HEK293 (cell line): ENCODE data around the gene PRRG1.
A peak's percentile ranks its signal among the peaks of the same experiment; 100 is the strongest.

ENCODE experiments used
- CTCF ChIA-PET: fragments of 350-600 bp; formaldehyde crosslinking; extraction: SDS; loops from one replicate; lab custom pipeline; 2021; ENCODE audit warnings: antibody characterized with exemption; lab: Yijun Ruan, JAX
- POLR2A ChIA-PET: fragments of 300-600 bp; formaldehyde crosslinking; extraction: SDS; loops from one replicate; lab custom pipeline; 2020; ENCODE audit warnings: antibody characterized with exemption, inconsistent platforms; lab: Yijun Ruan, JAX
- H3K27ac ChIP-seq: fragments of 200-500 bp; sonication (Bioruptor generic); 2 replicates; pipeline ENCODE4 v1.5.1; 2014; ENCODE audit warnings: low read depth, low read length, control low read depth, inconsistent platforms; ENCODE audit errors: extremely low read depth
- H3K36me3 ChIP-seq, 2 experiments: fragments of 200-500 bp in 1 of 2; sonication (Bioruptor generic) in 1 of 2; 1 replicate in 1 of 2; 2 replicates in 1 of 2; pipeline ENCODE4 v1.5.1; 2014 to 2017; ENCODE audit warnings: inconsistent platforms in 2 of 2, low read length in 2 of 2; ENCODE audit not compliant: control insufficient read depth in 2 of 2, insufficient read depth in 1 of 2
- H3K4me1 ChIP-seq: fragments of 200-500 bp; sonication (Bioruptor generic); 2 replicates; pipeline ENCODE4 v1.5.1; 2014; ENCODE audit warnings: mild to moderate bottlenecking, low read length, inconsistent platforms; ENCODE audit not compliant: control insufficient read depth, insufficient read depth
- H3K4me3 ChIP-seq: 2 replicates; pipeline ENCODE4 v1.5.1; 2011; ENCODE audit warnings: low read depth, mild to moderate bottlenecking, control low read depth, low read length, moderate library complexity
- H3K9me3 ChIP-seq: fragments of 200-500 bp; sonication (Bioruptor generic); 2 replicates; pipeline ENCODE4 v1.5.1; 2014; ENCODE audit warnings: low read depth, low read length, inconsistent platforms; ENCODE audit not compliant: control insufficient read depth, insufficient read depth
- ATF2 ChIP-seq: fragments of 450-650 bp; formaldehyde crosslinking; IDR thresholded peaks from 2 replicates; pipeline ENCODE4 v1.5.1; 2016; ENCODE audit warnings: missing biosample characterization, missing genetic modification characterization, low read depth
- FEZF1 ChIP-seq: fragments of 450-650 bp; formaldehyde crosslinking; IDR thresholded peaks from 2 replicates; pipeline ENCODE4 v1.5.1; 2016; ENCODE audit warnings: missing biosample characterization, missing genetic modification characterization
- GFI1B ChIP-seq: fragments of 450-650 bp; formaldehyde crosslinking; IDR thresholded peaks from 2 replicates; pipeline ENCODE4 v1.5.1; 2016; ENCODE audit warnings: missing biosample characterization, missing genetic modification characterization
- GLI4 ChIP-seq: fragments of 450-650 bp; formaldehyde crosslinking; IDR thresholded peaks from 2 replicates; pipeline ENCODE4 v1.5.1; 2016; ENCODE audit warnings: missing biosample characterization, missing genetic modification characterization
- GLIS1 ChIP-seq: fragments of 450-650 bp; formaldehyde crosslinking; IDR thresholded peaks from 2 replicates; pipeline ENCODE4 v1.5.1; 2016; ENCODE audit warnings: missing biosample characterization, missing genetic modification characterization
- IKZF3 ChIP-seq: fragments of 450-650 bp; IDR thresholded peaks from 2 replicates; pipeline ENCODE4 v1.5.0; 2018; ENCODE audit warnings: missing biosample characterization, mild to moderate bottlenecking, missing genetic modification characterization, moderate library complexity
- KLF10 ChIP-seq: fragments of 450-650 bp; IDR thresholded peaks from 2 replicates; pipeline ENCODE4 v1.5.1; 2018; ENCODE audit warnings: missing biosample characterization, mild to moderate bottlenecking, missing genetic modification characterization
- KLF16 ChIP-seq: fragments of 450-650 bp; formaldehyde crosslinking; IDR thresholded peaks from 2 replicates; pipeline ENCODE4 v1.5.1; 2017; ENCODE audit warnings: missing biosample characterization, missing genetic modification characterization
- KLF8 ChIP-seq: fragments of 450-650 bp; formaldehyde crosslinking; IDR thresholded peaks from 2 replicates; pipeline ENCODE4 v1.5.1; 2016; ENCODE audit warnings: missing biosample characterization, missing genetic modification characterization
- OSR2 ChIP-seq: fragments of 450-650 bp; formaldehyde crosslinking; IDR thresholded peaks from 2 replicates; pipeline ENCODE4 v1.5.1; 2016; ENCODE audit warnings: missing biosample characterization, missing genetic modification characterization
- PRDM1 ChIP-seq: fragments of 450-650 bp; formaldehyde crosslinking; IDR thresholded peaks from 2 replicates; pipeline ENCODE4; 2016; ENCODE audit warnings: missing biosample characterization, missing genetic modification characterization
- SP7 ChIP-seq: fragments of 450-650 bp; formaldehyde crosslinking; IDR thresholded peaks from 2 replicates; pipeline ENCODE4 v1.5.1; 2016; ENCODE audit warnings: missing biosample characterization, missing genetic modification characterization
- TCF7L2 ChIP-seq: IDR thresholded peaks from 2 replicates; pipeline ENCODE4 v1.6.1; 2011; ENCODE audit warnings: low read depth, mild to moderate bottlenecking, inconsistent platforms, low read length, moderate library complexity, borderline replicate concordance
- ZBTB17 ChIP-seq: fragments of 450-650 bp; formaldehyde crosslinking; IDR thresholded peaks from 2 replicates; pipeline ENCODE4 v1.5.1; 2016; ENCODE audit warnings: missing biosample characterization, missing genetic modification characterization
- ZFP69B ChIP-seq: fragments of 450-650 bp; formaldehyde crosslinking; IDR thresholded peaks from 2 replicates; pipeline ENCODE4 v1.5.1; 2016; ENCODE audit warnings: missing biosample characterization, missing genetic modification characterization
- ZIC2 ChIP-seq: fragments of 450-650 bp; formaldehyde crosslinking; IDR thresholded peaks from 2 replicates; pipeline ENCODE4 v1.5.1; 2016; ENCODE audit warnings: missing biosample characterization, missing genetic modification characterization
- ZNF10 ChIP-seq: fragments of 450-650 bp; formaldehyde crosslinking; IDR thresholded peaks from 2 replicates; pipeline ENCODE4 v1.5.1; 2017; ENCODE audit warnings: missing biosample characterization, missing genetic modification characterization
- ZNF132 ChIP-seq: fragments of 450-650 bp; formaldehyde crosslinking; IDR thresholded peaks from 2 replicates; pipeline ENCODE4 v1.5.1; 2017; ENCODE audit warnings: missing biosample characterization, missing genetic modification characterization, borderline replicate concordance
- ZNF174 ChIP-seq: fragments of 450-650 bp; formaldehyde crosslinking; IDR thresholded peaks from 2 replicates; pipeline ENCODE4 v1.5.0; 2017; ENCODE audit warnings: missing biosample characterization, mild to moderate bottlenecking, missing genetic modification characterization
- ZNF24 ChIP-seq: fragments of 450-650 bp; formaldehyde crosslinking; IDR thresholded peaks from 2 replicates; pipeline ENCODE4 v1.5.1; 2016; ENCODE audit warnings: missing biosample characterization, missing genetic modification characterization
- ZNF335 ChIP-seq: fragments of 450-650 bp; formaldehyde crosslinking; conservative IDR thresholded peaks from 2 replicates; pipeline ENCODE4 v1.5.1; 2016; ENCODE audit warnings: missing biosample characterization, missing genetic modification characterization
- ZNF48 ChIP-seq: fragments of 450-650 bp; formaldehyde crosslinking; IDR thresholded peaks from 2 replicates; pipeline ENCODE4 v1.5.1; 2016; ENCODE audit warnings: missing biosample characterization, missing genetic modification characterization
- ZNF510 ChIP-seq: fragments of 450-650 bp; formaldehyde crosslinking; IDR thresholded peaks from 2 replicates; pipeline ENCODE4 v1.5.1; 2018; ENCODE audit warnings: mild to moderate bottlenecking, missing genetic modification characterization, missing biosample characterization; ENCODE audit not compliant: insufficient replicate concordance
- ZNF548 ChIP-seq: fragments of 450-650 bp; formaldehyde crosslinking; IDR thresholded peaks from 2 replicates; pipeline ENCODE4 v1.5.1; 2016; ENCODE audit warnings: missing biosample characterization, missing genetic modification characterization
- ZNF610 ChIP-seq: fragments of 450-650 bp; formaldehyde crosslinking; IDR thresholded peaks from 2 replicates; pipeline ENCODE4 v1.5.1; 2016; ENCODE audit warnings: missing biosample characterization, missing genetic modification characterization, borderline replicate concordance
- ZNF624 ChIP-seq: fragments of 450-650 bp; formaldehyde crosslinking; IDR thresholded peaks from 2 replicates; pipeline ENCODE4 v1.5.1; 2017; ENCODE audit warnings: missing biosample characterization, missing genetic modification characterization
- ZNF626 ChIP-seq: fragments of 450-650 bp; sonication (Bioruptor Pico); formaldehyde crosslinking; IDR thresholded peaks from 2 replicates; pipeline ENCODE4 v1.5.1; 2018; ENCODE audit warnings: missing biosample characterization, missing genetic modification characterization, inconsistent platforms
- ZNF658 ChIP-seq: fragments of 450-650 bp; formaldehyde crosslinking; IDR thresholded peaks from 2 replicates; pipeline ENCODE4; 2016; ENCODE audit warnings: missing biosample characterization, missing genetic modification characterization
- ZNF664 ChIP-seq: fragments of 450-650 bp; formaldehyde crosslinking; IDR thresholded peaks from 2 replicates; pipeline ENCODE4 v1.5.1; 2016; ENCODE audit warnings: missing biosample characterization, missing genetic modification characterization
- ZNF677 ChIP-seq: fragments of 450-650 bp; IDR thresholded peaks from 2 replicates; pipeline ENCODE4 v1.5.0; 2018; ENCODE audit warnings: missing biosample characterization, mild to moderate bottlenecking, missing genetic modification characterization, moderate library complexity
- ZNF692 ChIP-seq: fragments of 450-650 bp; formaldehyde crosslinking; IDR thresholded peaks from 2 replicates; pipeline ENCODE4 v1.5.1; 2016; ENCODE audit warnings: missing biosample characterization, missing genetic modification characterization
- ZNF701 ChIP-seq: fragments of 450-650 bp; formaldehyde crosslinking; IDR thresholded peaks from 2 replicates; pipeline ENCODE4 v1.5.1; 2016; ENCODE audit warnings: missing biosample characterization, missing genetic modification characterization
- ZNF707 ChIP-seq: fragments of 450-650 bp; formaldehyde crosslinking; IDR thresholded peaks from 2 replicates; pipeline ENCODE4 v1.5.1; 2016; ENCODE audit warnings: missing biosample characterization, missing genetic modification characterization
- ZNF777 ChIP-seq: fragments of 450-650 bp; formaldehyde crosslinking; IDR thresholded peaks from 2 replicates; pipeline ENCODE4 v1.5.1; 2017; ENCODE audit warnings: missing biosample characterization, missing genetic modification characterization, borderline replicate concordance
- ZNF837 ChIP-seq: fragments of 450-650 bp; formaldehyde crosslinking; IDR thresholded peaks from 2 replicates; pipeline ENCODE4 v1.5.1; 2016; ENCODE audit warnings: missing biosample characterization, missing genetic modification characterization
- ZNF843 ChIP-seq: fragments of 450-650 bp; formaldehyde crosslinking; IDR thresholded peaks from 2 replicates; pipeline ENCODE4 v1.5.1; 2016; ENCODE audit warnings: missing biosample characterization, missing genetic modification characterization

The PRRG1 gene

GRCh38 chrX:37454537-37455285 lies 105.5 kb downstream of the PRRG1 start:
- H3K36me3 ChIP-seq, result no peaks in the 10 kb centered on the region
- TF ChIP-seq ZNF132 (tag by site-specific recombination), result no peak
- TF ChIP-seq IKZF3 (tag by site-specific recombination), result peak; percentile 34; the same call in 1 of the 2 replicates
- no peak for TF ChIP-seq ZNF626
- TF ChIP-seq KLF8 (tag by site-specific recombination), result no peak
- TF ChIP-seq, all 188 proteins: peak for 1
- Histone ChIP-seq H3K4me3 (no peak overlapping the region), H3K27ac (no peak overlapping the region), H3K9me3 (no peaks in the 10 kb centered on the region), H3K4me1 (peaks cover 3% of the 10 kb centered on the region; the same call in 1 of the 2 replicates)
- CTCF ChIA-PET, result interaction anchor here (0.5 kb wide), 1 partner anchor 704 kb away, joined by 3 read pairs; no protein-coding TSS in a partner anchor
- POLR2A ChIA-PET, result no interaction called here

- Histone ChIP-seq H3K9me3 (no peaks in the 10 kb centered on the region), H3K36me3 (no peaks in the 10 kb centered on the region), H3K27ac (no peak overlapping the region), H3K4me1 (peaks cover 3% of the 10 kb centered on the region; the same call in 1 of the 2 replicates), H3K4me3 (no peak overlapping the region)
- CTCF ChIA-PET, result interaction anchor here (0.5 kb wide), 1 partner anchor 703 kb away, joined by 3 read pairs; no protein-coding TSS in a partner anchor
- POLR2A ChIA-PET, result no interaction called here
- TF ChIP-seq ZNF10 (no peak), GFI1B (tag by site-specific recombination) (no peak), ZNF174 (tag by site-specific recombination) (no peak), ZNF48 (tag by site-specific recombination) (no peak), GLI4 (no peak), GLIS1 (tag by site-specific recombination) (no peak), ZBTB17 (tag by site-specific recombination) (no peak), ZNF837 (no peak), ATF2 (tag by site-specific recombination) (no peak), ZNF624 (tag by site-specific recombination) (no peak), ZNF510 (tag by site-specific recombination) (no peak), ZNF664 (no peak), ZFP69B (no peak), ZNF843 (tag by site-specific recombination) (peak; percentile 65), ZIC2 (tag by site-specific recombination) (peak; percentile 18; the same call in 1 of the 2 replicates), ZNF335 (tag by site-specific recombination) (no peak), ZNF677 (tag by site-specific recombination) (no peak), ZNF24 (tag by site-specific recombination) (no peak), FEZF1 (tag by site-specific recombination) (peak; percentile 85), ZNF777 (tag by site-specific recombination) (no peak), ZNF692 (tag by site-specific recombination) (0 out of 2 replicates have a peak, but pooled peaks have one; percentile 24), PRDM1 (tag by site-specific recombination) (no peak), KLF16 (no peak), ZNF707 (tag by site-specific recombination) (no peak), ZNF548 (tag by site-specific recombination) (no peak), ZNF610 (tag by site-specific recombination) (no peak), ZNF658 (tag by site-specific recombination) (no peak), KLF10 (tag by site-specific recombination) (no peak), ZNF701 (tag by site-specific recombination) (no peak), SP7 (tag by site-specific recombination) (no peak), TCF7L2 (no peak), OSR2 (peak; percentile 42; the same call in 1 of the 2 replicates)
Measured at GRCh38 chrX:37455381-37455780, 106.2 kb downstream of the PRRG1 start.
